Measurements from ENCODE around the gene THRAP3. TPM values are rescaled to one million over a fixed set of nuclear protein-coding genes. Genes with fewer than 3 reads are reported as not detected.

Gene THRAP3
- total RNA-seq, 1 donor from 2014 or later: 81.1 TPM

DNA sequence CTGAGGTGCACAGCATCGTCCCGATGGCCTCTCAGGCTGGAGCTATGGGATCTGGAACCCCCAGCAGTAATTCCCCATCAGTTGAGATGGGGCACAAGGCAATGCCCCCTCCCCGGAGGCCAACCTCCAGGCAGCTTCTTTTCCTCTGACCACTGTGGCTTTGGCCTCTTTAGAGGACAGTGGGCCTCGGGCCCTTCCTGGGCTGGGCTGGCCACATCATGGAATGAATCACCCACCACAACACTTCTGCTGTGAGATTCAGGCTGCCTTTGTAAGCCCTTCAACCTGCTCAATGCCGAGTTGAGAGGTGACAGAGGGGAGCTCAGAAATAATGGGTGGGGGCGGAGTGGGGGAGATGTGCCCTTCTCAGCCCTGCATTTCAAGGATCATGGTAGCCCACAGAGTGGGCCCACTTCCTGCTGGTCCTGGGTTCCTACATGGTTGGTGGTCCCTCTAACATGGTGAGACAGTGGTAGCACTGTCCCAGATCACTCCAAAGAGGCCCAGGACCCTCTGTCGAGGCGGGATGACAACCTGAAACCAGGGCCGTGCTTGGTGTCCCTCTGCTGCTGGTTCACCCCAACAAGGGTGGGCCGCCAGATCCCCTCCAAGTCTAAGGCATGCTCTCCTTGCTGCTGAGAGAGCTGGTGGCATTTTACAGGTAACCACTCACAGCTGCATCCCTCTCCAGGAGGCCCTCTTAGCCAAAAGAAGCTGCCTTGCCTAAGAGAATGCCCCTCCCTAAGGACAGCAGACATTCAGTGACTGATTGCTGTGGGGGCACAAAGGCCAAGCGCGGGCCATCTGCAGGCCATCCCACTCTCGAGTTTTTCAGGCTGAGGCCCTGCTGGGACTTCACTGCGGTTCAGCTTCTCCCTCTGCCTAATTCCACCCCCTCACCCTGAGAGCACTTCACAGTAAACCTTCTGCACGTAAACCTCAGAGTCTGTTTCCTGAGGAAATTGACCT lies 129.0 kb downstream of the THRAP3 start:
- no peak for DNase-seq (ENCODE audit: low spot score)

GRCh38 chr1:36354486-36354885 lies 130.2 kb downstream of the THRAP3 start:
- no peak for DNase-seq (ENCODE audit: low spot score)

Other genes with a start within 250 kb of the THRAP3 start
- 0.75 TPM for gene TEKT2, start 140.3 kb upstream of the THRAP3 start, total RNA-seq
- 28.9 TPM for gene ADPRS, start 135.6 kb upstream of the THRAP3 start, total RNA-seq
- 10.8 TPM for gene COL8A2, start 99.2 kb upstream of the THRAP3 start, total RNA-seq
- gene TRAPPC3, start 75.0 kb upstream of the THRAP3 start, total RNA-seq: 57.7 TPM
- gene MAP7D1, start 68.3 kb upstream of the THRAP3 start, total RNA-seq: 123 TPM
- gene SH3D21, start 81.9 kb downstream of the THRAP3 start, total RNA-seq: 12.1 TPM
- gene EVA1B, start 99.2 kb downstream of the THRAP3 start, total RNA-seq: 30.3 TPM
- gene STK40, start 161.5 kb downstream of the THRAP3 start, total RNA-seq: 61.2 TPM
- gene LSM10, start 173.5 kb downstream of the THRAP3 start, total RNA-seq: 41.3 TPM
- 17.1 TPM for gene OSCP1, start 226.0 kb downstream of the THRAP3 start, total RNA-seq
- 47.4 TPM for gene MRPS15, start 239.9 kb downstream of the THRAP3 start, total RNA-seq

Data from mucosa of gallbladder (tissue), 1 donor.